Measurements from ENCODE around the gene NAB1. TPM values are rescaled to one million over a fixed set of nuclear protein-coding genes. Genes with fewer than 3 reads are reported as not detected.
A peak's percentile ranks its signal among the peaks of the same experiment; 100 is the strongest.

NAB1 gene
- total RNA-seq, 2 donors from 2014 or later: 42.8 to 61.3 TPM

DNA sequence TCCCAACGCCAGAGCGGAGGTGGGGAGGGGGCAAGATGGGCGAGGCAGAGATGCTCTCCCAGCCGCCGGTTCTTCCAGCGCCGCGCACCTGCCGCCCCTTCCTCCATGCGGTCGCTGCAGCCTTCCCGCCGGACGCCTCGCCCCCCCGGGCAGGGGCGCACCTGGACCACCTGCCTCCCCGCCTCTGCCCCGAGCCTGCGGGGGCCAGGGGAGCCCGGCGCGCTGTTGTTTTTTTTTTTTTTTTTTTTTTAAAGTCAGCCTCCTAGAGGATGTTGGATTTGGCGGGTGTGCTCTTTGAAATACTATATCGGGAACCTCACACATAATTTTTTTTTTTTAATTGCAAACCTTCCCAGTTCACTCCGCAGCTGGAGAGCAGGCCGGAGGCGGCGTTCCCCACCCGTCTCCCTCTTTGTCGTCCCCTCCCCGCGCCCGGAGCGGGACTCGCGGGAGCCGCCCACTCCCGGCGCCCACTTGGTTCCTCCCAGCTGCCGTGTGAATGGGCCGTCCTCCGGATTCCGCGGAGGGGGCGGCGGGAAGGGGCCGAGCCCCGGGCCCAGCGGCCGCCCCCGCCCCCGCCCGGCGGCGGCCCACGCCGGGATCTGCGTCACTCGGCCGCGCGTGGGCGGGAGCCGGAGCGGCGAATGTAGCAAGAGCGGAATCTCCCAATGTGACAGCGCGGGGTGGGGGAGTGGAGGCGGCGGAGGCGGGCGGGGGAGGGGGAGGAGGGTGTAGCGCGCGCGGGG, 421 bp upstream of the NAB1 start:
- Mint-ChIP-seq H3K9me3 (no peaks in the 10 kb centered on the region), H3K4me3 (peak overlapping the region; percentile 85 to 89), H3K4me1 (ENCODE audit: low read depth) (peaks cover 46% of the 10 kb centered on the region), H3K27ac (peak overlapping the region; percentile 93), H3K36me3 (ENCODE audit: insufficient read depth in 2 of 2) (peaks cover 5 to 11% of the 10 kb centered on the region in 2 donors), H3K27me3 (ENCODE audit: low read depth) (no peaks in the 10 kb centered on the region)
- ATAC-seq (replicated peaks in 1 of 2): peak; percentile 75 to 77
- DNase-seq: peak; percentile 89 to 90

DNA sequence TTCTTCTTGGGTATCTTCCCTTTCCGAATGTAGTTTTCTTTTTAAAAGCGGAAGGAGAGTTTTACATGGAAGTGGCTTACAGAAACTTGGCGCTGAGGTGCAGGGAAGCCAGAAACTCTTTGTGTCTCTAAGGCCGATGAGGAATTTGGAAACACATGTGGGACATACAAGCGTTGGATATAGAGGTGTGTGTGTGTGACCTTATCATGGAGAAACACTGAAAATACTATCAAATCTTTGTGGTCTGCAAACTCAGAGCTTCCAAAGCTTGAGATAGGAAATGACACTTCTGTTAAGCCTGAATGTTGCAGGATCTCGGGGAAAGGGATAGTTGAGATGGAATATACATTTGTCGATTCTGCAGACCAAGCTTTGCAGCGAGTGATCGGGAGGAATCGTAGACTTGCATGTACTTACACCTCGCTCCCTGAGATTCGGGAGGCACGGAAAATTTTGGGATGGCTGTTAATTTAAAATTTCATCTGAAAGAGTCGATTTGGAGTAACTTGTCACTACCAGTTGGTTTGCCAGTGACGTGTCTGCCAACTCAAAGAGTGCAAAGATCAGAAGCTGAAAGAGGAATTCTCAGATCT, 1.0 kb downstream of the NAB1 start:
- H3K4me1 Mint-ChIP-seq (ENCODE audit: low read depth): peaks cover 39% of the 10 kb centered on the region
- no peak for DNase-seq

DNA sequence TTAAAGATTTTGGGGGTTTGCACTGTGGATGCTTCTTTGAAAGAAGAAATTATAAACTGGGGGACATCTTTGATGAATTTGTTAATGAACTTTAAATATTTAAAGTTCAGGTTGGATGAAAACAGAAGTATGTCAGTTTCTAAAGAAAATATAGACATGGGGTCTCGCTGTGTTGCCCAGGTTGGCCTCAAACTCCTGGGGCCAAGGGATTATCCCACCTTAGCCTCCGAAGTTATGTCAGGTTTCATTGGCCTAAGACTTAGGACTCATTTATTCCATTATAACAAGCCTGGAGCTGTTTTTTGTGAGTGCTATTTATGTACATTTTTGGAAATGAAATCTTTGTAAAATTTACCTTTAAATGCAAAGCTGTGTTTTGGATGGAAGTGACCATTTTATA, 2.5 kb downstream of the NAB1 start:
- H3K4me3 Mint-ChIP-seq: peak overlapping the region; percentile 90 to 98
- no peaks in the 10 kb centered on the region for H3K9me3 Mint-ChIP-seq
- peaks cover 5 to 11% of the 10 kb centered on the region in 2 donors for H3K36me3 Mint-ChIP-seq (ENCODE audit: insufficient read depth in 2 of 2)
- no peaks in the 10 kb centered on the region for H3K27me3 Mint-ChIP-seq (ENCODE audit: low read depth)
- peak overlapping the region; percentile 99 for H3K27ac Mint-ChIP-seq
- no peak for DNase-seq
- ATAC-seq (replicated peaks in 1 of 2): no peak
- H3K4me1 Mint-ChIP-seq (ENCODE audit: low read depth): peaks cover 30% of the 10 kb centered on the region

More for the DNA sequence above, 1.0 kb downstream of the NAB1 start:
- Mint-ChIP-seq H3K27ac (peak overlapping the region; percentile 99), H3K36me3 (ENCODE audit: insufficient read depth in 2 of 2) (peaks cover 5 to 11% of the 10 kb centered on the region in 2 donors), H3K27me3 (ENCODE audit: low read depth) (no peaks in the 10 kb centered on the region), H3K9me3 (no peaks in the 10 kb centered on the region), H3K4me3 (peak overlapping the region; percentile 90 to 98)
- no peak for ATAC-seq (replicated peaks in 1 of 2)

DNA sequence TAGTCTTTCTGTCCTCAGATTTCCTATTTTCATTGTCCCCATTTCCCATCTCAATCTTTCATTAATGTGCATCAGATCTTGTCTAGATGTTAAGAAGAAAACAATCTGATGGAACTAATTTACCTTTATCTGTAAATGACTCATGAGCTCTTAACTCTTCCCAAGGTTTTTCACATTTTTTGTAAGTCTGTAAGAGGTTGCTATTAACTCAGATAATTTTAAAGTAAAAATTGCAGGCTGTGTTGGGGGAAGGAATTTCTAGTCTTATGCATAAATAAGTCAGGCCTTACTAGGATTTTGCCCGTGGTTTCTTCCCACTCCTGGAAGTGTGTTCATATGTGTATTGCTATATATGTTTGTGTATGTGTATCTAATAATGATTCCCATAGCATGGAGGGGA, 4.3 kb downstream of the NAB1 start:
- Mint-ChIP-seq H3K9me3 (no peaks in the 10 kb centered on the region), H3K4me3 (no peak overlapping the region), H3K27ac (no peak overlapping the region), H3K36me3 (ENCODE audit: insufficient read depth in 2 of 2) (peaks cover 5 to 11% of the 10 kb centered on the region in 2 donors), H3K4me1 (ENCODE audit: low read depth) (peaks cover 13% of the 10 kb centered on the region), H3K27me3 (ENCODE audit: low read depth) (no peaks in the 10 kb centered on the region)
- DNase-seq (no peak), ATAC-seq (replicated peaks in 1 of 2) (no peak)

DNA sequence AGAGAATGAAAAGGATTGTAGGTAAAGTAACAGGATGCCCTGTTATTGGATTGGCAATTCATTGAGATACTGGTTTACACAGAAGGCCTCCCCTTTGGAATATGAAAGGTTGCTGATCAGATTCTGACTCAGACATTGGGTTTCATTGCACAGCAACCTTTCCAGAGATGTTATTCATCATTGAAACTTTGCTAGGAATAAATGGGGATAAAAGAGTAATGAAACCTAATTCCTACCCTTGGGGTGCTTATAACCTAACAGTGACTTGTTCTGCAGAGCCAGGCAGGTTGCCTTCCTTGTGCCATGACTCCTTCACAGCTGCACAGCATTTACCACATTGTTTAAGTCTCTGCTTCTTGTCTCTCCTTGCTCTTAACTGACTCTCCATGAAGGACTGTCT, 5.0 kb downstream of the NAB1 start:
- no peak overlapping the region for H3K4me3 Mint-ChIP-seq
- peaks cover 5 to 13% of the 10 kb centered on the region in 2 donors for H3K36me3 Mint-ChIP-seq (ENCODE audit: insufficient read depth in 2 of 2)
- peaks cover 13% of the 10 kb centered on the region for H3K4me1 Mint-ChIP-seq (ENCODE audit: low read depth)
- ATAC-seq (replicated peaks in 1 of 2) (no peak), DNase-seq (no peak)
- H3K27me3 Mint-ChIP-seq (ENCODE audit: low read depth): no peaks in the 10 kb centered on the region
- H3K27ac Mint-ChIP-seq: no peak overlapping the region
- H3K9me3 Mint-ChIP-seq: no peaks in the 10 kb centered on the region

DNA sequence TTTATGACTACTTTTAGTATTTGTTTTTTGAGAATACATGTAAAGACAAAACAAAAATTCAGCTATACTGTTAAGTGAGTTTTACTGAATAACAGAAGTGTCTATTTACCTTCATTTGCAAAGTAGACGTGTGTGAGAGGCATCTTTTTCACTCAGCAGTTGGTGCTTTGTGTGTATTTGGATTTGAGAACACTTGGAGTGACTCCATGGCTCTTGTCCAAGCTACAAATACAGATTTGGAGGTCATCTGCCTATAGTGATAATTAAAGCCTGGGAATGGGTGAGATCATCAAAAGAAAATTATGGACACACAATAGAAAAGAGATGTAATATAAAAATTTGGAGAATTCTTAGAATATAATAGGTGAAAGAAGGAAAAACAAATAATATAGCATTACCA, 6.2 kb downstream of the NAB1 start:
- Mint-ChIP-seq H3K4me3 (no peak overlapping the region), H3K4me1 (ENCODE audit: low read depth) (peaks cover 13% of the 10 kb centered on the region), H3K36me3 (ENCODE audit: insufficient read depth in 2 of 2) (peaks cover 2 to 14% of the 10 kb centered on the region in 2 donors), H3K27me3 (ENCODE audit: low read depth) (no peaks in the 10 kb centered on the region), H3K9me3 (no peaks in the 10 kb centered on the region), H3K27ac (peak overlapping the region; percentile 20)
- DNase-seq: no peak
- no peak for ATAC-seq (replicated peaks in 1 of 2)

DNA sequence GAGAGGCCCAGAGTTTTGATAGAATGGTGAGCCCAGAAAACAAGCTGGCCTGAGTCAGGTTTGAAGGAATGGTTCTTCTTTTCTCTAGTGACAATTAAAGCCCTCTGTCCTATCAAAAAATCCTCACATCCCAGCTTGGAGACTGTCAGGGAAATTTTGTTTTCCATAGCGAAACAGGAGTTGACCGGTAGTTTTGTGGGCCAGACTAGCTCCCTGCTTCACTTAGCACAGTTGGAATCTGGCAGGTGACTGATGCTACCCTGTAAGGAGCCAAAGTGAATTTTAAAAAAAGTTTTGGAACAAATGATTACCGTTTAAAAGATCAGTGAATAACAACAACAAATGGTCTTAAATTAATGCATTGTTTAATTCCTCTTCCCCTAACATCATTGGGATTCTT, 6.7 kb downstream of the NAB1 start:
- H3K36me3 Mint-ChIP-seq (ENCODE audit: insufficient read depth in 2 of 2): peaks cover 1 to 13% of the 10 kb centered on the region in 2 donors
- DNase-seq: no peak
- no peaks in the 10 kb centered on the region for H3K9me3 Mint-ChIP-seq
- H3K27me3 Mint-ChIP-seq (ENCODE audit: low read depth): no peaks in the 10 kb centered on the region
- H3K4me1 Mint-ChIP-seq (ENCODE audit: low read depth): peaks cover 16% of the 10 kb centered on the region
- ATAC-seq (replicated peaks in 1 of 2): no peak
- H3K27ac Mint-ChIP-seq: no peak overlapping the region
- peak overlapping the region in 1 of 2 donors; percentile 45 for H3K4me3 Mint-ChIP-seq

DNA sequence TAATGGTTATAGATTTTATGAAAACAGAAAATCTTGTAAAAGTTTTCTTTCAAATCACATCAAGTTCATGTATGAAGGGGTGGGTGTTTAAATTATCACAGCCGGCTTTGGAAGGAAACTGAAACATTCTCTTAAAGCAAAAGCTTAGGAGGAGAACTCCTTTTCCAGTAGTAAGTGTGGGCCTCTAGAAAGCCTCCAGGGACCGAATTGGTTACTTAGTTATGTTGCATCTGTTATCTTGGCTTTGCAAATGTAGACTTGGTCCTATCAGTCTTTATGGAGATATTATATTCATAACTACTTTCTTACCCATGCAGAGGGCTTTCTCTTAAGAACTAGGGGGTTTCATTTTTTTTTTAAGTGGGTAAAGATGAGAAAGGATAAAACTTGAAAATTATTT, 7.4 kb downstream of the NAB1 start:
- H3K4me3 Mint-ChIP-seq: no peak overlapping the region
- peaks cover 1 to 14% of the 10 kb centered on the region in 2 donors for H3K36me3 Mint-ChIP-seq (ENCODE audit: insufficient read depth in 2 of 2)
- ATAC-seq (replicated peaks in 1 of 2) (no peak), DNase-seq (no peak)
- no peak overlapping the region for H3K27ac Mint-ChIP-seq
- H3K27me3 Mint-ChIP-seq (ENCODE audit: low read depth): no peaks in the 10 kb centered on the region
- no peaks in the 10 kb centered on the region for H3K9me3 Mint-ChIP-seq
- H3K4me1 Mint-ChIP-seq (ENCODE audit: low read depth): peaks cover 18% of the 10 kb centered on the region

DNA sequence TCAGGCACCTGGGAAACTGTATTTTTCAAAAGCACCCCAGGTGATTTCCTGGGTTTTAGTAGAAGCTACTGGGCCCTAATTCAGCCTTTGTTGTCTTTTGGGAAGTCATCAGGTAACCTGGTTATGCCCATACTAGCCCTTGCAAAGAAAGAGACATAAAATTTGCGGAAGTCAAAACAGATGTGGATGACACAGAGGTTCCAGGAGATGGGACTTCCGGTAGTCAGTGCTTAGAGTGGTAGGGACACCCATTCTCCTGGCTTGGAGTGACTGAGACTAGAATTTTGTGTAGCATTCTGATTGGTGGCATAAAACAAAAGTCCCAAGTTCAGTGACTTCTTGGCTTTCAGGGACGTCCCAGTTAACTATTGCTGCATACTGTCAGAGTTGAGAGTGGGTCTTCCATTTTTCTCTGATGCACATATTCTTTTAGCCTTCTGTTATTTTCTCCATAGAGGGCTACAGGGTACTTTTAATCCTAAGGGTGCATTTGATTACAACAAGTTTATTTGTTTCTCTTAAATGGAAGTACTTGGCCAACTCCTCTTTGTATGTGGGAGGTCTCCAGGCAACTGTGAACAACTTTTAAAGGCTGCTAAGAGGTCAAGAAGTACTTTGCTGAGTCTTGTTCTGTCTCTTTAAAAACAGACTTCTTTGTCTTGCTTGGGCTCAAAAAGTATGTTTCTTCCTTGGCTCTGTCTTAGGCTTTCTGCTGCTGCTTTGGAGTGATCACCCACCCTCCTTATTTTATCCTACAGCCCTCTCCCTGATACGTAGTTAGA, 8.8 kb downstream of the NAB1 start:
- peak overlapping the region in 1 of 2 donors; percentile 26 for H3K4me3 Mint-ChIP-seq
- no peaks in the 10 kb centered on the region for H3K9me3 Mint-ChIP-seq
- no peaks in the 10 kb centered on the region for H3K27me3 Mint-ChIP-seq (ENCODE audit: low read depth)
- DNase-seq (no peak), ATAC-seq (replicated peaks in 1 of 2) (no peak)
- H3K4me1 Mint-ChIP-seq (ENCODE audit: low read depth): peaks cover 22% of the 10 kb centered on the region
- H3K36me3 Mint-ChIP-seq (ENCODE audit: insufficient read depth in 2 of 2): peaks cover 1 to 16% of the 10 kb centered on the region in 2 donors
- no peak overlapping the region for H3K27ac Mint-ChIP-seq

DNA sequence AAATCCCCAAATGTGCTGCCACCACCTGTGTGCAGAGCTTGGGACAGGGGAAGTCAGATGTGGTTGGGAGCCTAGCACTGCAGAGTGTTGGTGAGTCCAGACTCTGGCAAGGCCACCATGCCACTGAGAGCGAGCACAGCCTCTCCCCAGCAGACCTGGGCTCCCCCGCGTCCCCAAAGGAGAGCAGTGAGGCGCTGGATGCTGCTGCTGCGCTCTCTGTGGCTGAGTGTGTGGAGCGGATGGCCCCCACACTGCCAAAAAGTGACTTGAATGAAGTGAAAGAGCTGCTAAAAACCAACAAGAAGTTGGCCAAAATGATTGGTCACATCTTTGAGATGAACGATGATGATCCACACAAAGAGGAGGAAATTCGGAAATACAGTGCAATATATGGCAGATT, 10.7 kb downstream of the NAB1 start:
- Mint-ChIP-seq H3K4me1 (ENCODE audit: low read depth) (peaks cover 38% of the 10 kb centered on the region), H3K9me3 (no peaks in the 10 kb centered on the region), H3K27ac (no peak overlapping the region), H3K4me3 (peak overlapping the region in 1 of 2 donors; percentile 9), H3K36me3 (ENCODE audit: insufficient read depth in 2 of 2) (peaks cover 3 to 19% of the 10 kb centered on the region in 2 donors), H3K27me3 (ENCODE audit: low read depth) (no peaks in the 10 kb centered on the region)
- ATAC-seq (replicated peaks in 1 of 2) (peak in 1 of 2 donors; percentile 19), DNase-seq (no peak)

DNA sequence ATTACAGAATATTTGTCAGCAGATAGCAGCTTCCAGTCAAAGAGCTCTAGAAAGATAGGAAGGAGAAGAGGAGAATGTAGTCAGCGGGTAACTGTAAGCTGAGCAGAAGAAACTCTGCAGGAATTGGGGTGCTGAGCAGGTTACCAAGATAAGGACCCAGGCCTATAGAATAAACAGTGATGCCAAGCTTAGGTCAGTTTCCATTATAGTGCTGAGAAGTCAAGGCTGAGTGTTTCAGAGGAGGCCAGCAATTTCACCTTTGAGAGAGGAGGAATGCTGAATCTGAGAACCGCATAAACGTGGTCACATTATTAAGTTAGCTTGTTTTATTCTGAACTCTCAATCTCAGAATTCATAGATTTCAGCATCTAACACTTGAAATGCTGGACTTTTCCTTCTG, 13.9 kb downstream of the NAB1 start:
- Mint-ChIP-seq H3K4me1 (ENCODE audit: low read depth) (peaks cover 64% of the 10 kb centered on the region), H3K27ac (no peak overlapping the region), H3K9me3 (peaks cover 0 to 2% of the 10 kb centered on the region in 2 donors), H3K27me3 (ENCODE audit: low read depth) (no peaks in the 10 kb centered on the region), H3K4me3 (peak overlapping the region in 1 of 2 donors; percentile 12), H3K36me3 (ENCODE audit: insufficient read depth in 2 of 2) (peaks cover 7 to 33% of the 10 kb centered on the region in 2 donors)
- DNase-seq (no peak), ATAC-seq (replicated peaks in 1 of 2) (no peak)

DNA sequence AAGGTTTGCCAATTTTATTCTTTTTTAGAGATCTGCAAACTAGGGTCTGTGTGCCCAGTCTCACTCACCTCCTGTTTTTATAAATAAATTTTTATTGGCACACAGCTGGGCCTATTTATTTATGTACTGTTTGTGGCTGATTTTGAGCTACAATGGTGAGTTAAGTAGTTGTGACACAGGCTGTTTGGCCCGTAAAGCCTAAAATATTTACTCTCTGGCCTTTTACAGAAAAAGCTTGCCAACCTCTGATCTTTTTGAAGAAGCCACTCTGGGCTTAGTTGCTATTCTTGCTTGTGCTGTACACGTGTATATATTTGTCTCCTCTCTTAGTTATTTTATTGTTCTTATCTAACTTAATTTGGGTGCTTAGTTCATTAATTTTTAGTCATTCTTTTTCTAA, 14.5 kb downstream of the NAB1 start:
- no peak for DNase-seq
- ATAC-seq (replicated peaks in 1 of 2): no peak
- peaks cover 0 to 2% of the 10 kb centered on the region in 2 donors for H3K9me3 Mint-ChIP-seq
- H3K27ac Mint-ChIP-seq: no peak overlapping the region
- H3K4me3 Mint-ChIP-seq: no peak overlapping the region
- peaks cover 7 to 37% of the 10 kb centered on the region in 2 donors for H3K36me3 Mint-ChIP-seq (ENCODE audit: insufficient read depth in 2 of 2)
- H3K4me1 Mint-ChIP-seq (ENCODE audit: low read depth): peaks cover 66% of the 10 kb centered on the region
- no peaks in the 10 kb centered on the region for H3K27me3 Mint-ChIP-seq (ENCODE audit: low read depth)

DNA sequence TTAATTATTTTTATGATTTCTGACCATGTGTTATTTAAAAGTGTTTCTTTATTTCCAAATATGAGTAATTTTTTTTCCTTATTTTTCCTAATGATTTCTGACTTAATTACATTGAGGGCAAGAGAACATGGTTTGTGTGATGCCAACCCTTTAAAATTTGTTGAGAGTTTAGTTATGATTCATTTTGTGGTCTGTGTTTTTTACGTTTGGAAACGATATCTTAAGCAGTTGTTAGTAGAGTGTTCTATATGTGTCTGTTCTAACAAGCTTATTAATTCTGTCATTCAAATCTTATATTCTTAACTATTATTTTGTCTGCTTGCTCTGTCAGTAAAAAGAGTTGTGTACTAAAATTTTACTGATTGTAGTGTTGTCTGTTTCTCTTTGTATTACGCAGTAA, 15.0 kb downstream of the NAB1 start:
- H3K4me1 Mint-ChIP-seq (ENCODE audit: low read depth): peaks cover 66% of the 10 kb centered on the region
- H3K36me3 Mint-ChIP-seq (ENCODE audit: insufficient read depth in 2 of 2): peaks cover 7 to 35% of the 10 kb centered on the region in 2 donors
- peak overlapping the region in 1 of 2 donors; percentile 61 for H3K4me3 Mint-ChIP-seq
- H3K27me3 Mint-ChIP-seq (ENCODE audit: low read depth): no peaks in the 10 kb centered on the region
- peaks cover 0 to 2% of the 10 kb centered on the region in 2 donors for H3K9me3 Mint-ChIP-seq
- DNase-seq (no peak), ATAC-seq (replicated peaks in 1 of 2) (peak; percentile 45 to 52)
- H3K27ac Mint-ChIP-seq: no peak overlapping the region

Measured in activated T-cell treated with anti-CD3 and anti-CD28 coated beads, Interleukin-2, amount 50 U/mL, for 72 hours (primary cell).